Measurements from ENCODE around the gene EPB41L5.
"Not testable (repeated sequence)": the region's sequence is repeated elsewhere in the genome, so short reads cannot be mapped to it uniquely, and the experiment has no call there.

The EPB41L5 gene

GRCh38 chr2:120012771-120013596 is at the start of gene EPB41L5:
TSS of gene EPB41L5 (plus strand) at chr2:120013077. CDS start at chr2:120019085, 6,008 bp downstream.
- peak; percentile 78 for DNase-seq (ENCODE audit: low spot score)
- H3K27ac Mint-ChIP-seq = no peak within 1 kb of the TSS
- H3K4me1 Mint-ChIP-seq (ENCODE audit: low read depth) = peaks cover 8% of the 10 kb centered on the region
- peak within 1 kb of the TSS; percentile 77 for H3K4me3 Mint-ChIP-seq
- no peaks in the 10 kb centered on the region for H3K9me3 Mint-ChIP-seq
- peaks cover 17% of the 10 kb centered on the region for H3K27me3 Mint-ChIP-seq (ENCODE audit: low read depth)
- no peaks in the 10 kb centered on the region for H3K36me3 Mint-ChIP-seq (ENCODE audit: low read depth)

- no peak overlapping the region for H3K4me3 Mint-ChIP-seq
- no peaks in the 10 kb centered on the region for H3K4me1 Mint-ChIP-seq (ENCODE audit: low read depth)
- peaks cover 10% of the 10 kb centered on the region for H3K36me3 Mint-ChIP-seq (ENCODE audit: low read depth)
- no peak overlapping the region for H3K27ac Mint-ChIP-seq
- no peak for DNase-seq (ENCODE audit: low spot score)
- H3K27me3 Mint-ChIP-seq (ENCODE audit: low read depth) = no peaks in the 10 kb centered on the region
- no peaks in the 10 kb centered on the region for H3K9me3 Mint-ChIP-seq
Observed at GRCh38 chr2:119981896-119982295, 31.0 kb upstream of the EPB41L5 start.

- H3K4me1 Mint-ChIP-seq (ENCODE audit: low read depth) = no peaks in the 10 kb centered on the region
- no peaks in the 10 kb centered on the region for H3K27me3 Mint-ChIP-seq (ENCODE audit: low read depth)
- H3K4me3 Mint-ChIP-seq = no peak overlapping the region
- no peak for DNase-seq (ENCODE audit: low spot score)
- H3K27ac Mint-ChIP-seq = no peak overlapping the region
- no peaks in the 10 kb centered on the region for H3K9me3 Mint-ChIP-seq
- peaks cover 7% of the 10 kb centered on the region for H3K36me3 Mint-ChIP-seq (ENCODE audit: low read depth)
Observed at GRCh38 chr2:119982506-119982905, 30.4 kb upstream of the EPB41L5 start.

- Mint-ChIP-seq H3K36me3 (ENCODE audit: low read depth) (peaks cover 7% of the 10 kb centered on the region), H3K4me1 (ENCODE audit: low read depth) (no peaks in the 10 kb centered on the region), H3K4me3 (no peak overlapping the region), H3K27ac (no peak overlapping the region), H3K9me3 (no peaks in the 10 kb centered on the region), H3K27me3 (ENCODE audit: low read depth) (no peaks in the 10 kb centered on the region)
- no peak for DNase-seq (ENCODE audit: low spot score)
Observed at GRCh38 chr2:119983108-119983507, 29.8 kb upstream of the EPB41L5 start.

GRCh38 chr2:119996148-119996547 is 16.7 kb upstream of the EPB41L5 start:
- Mint-ChIP-seq H3K27ac (no peak overlapping the region), H3K9me3 (no peaks in the 10 kb centered on the region), H3K4me3 (no peak overlapping the region), H3K4me1 (ENCODE audit: low read depth) (peaks cover 1% of the 10 kb centered on the region), H3K36me3 (ENCODE audit: low read depth) (no peaks in the 10 kb centered on the region), H3K27me3 (ENCODE audit: low read depth) (peaks cover 4% of the 10 kb centered on the region)
- no peak for DNase-seq (ENCODE audit: low spot score)

- DNase-seq (ENCODE audit: low spot score); H3K9me3 Mint-ChIP-seq; H3K36me3 Mint-ChIP-seq (ENCODE audit: low read depth); H3K4me1 Mint-ChIP-seq (ENCODE audit: low read depth); H3K27me3 Mint-ChIP-seq (ENCODE audit: low read depth); H3K27ac Mint-ChIP-seq; H3K4me3 Mint-ChIP-seq: not testable (repeated sequence)
Observed at GRCh38 chr2:119996896-119997891, 15.7 kb upstream of the EPB41L5 start.

GRCh38 chr2:120001471-120001870 is 11.4 kb upstream of the EPB41L5 start:
- Mint-ChIP-seq H3K4me1 (ENCODE audit: low read depth) (peaks cover 4% of the 10 kb centered on the region), H3K4me3 (no peak overlapping the region), H3K36me3 (ENCODE audit: low read depth) (no peaks in the 10 kb centered on the region), H3K27ac (no peak overlapping the region), H3K9me3 (no peaks in the 10 kb centered on the region), H3K27me3 (ENCODE audit: low read depth) (peaks cover 6% of the 10 kb centered on the region)
- no peak for DNase-seq (ENCODE audit: low spot score)

GRCh38 chr2:120004254-120004653 is 8.6 kb upstream of the EPB41L5 start:
- H3K27ac Mint-ChIP-seq = no peak overlapping the region
- H3K4me1 Mint-ChIP-seq (ENCODE audit: low read depth) = peaks cover 8% of the 10 kb centered on the region
- H3K36me3 Mint-ChIP-seq (ENCODE audit: low read depth) = no peaks in the 10 kb centered on the region
- DNase-seq (ENCODE audit: low spot score) = no peak
- H3K4me3 Mint-ChIP-seq = no peak overlapping the region
- no peaks in the 10 kb centered on the region for H3K9me3 Mint-ChIP-seq
- H3K27me3 Mint-ChIP-seq (ENCODE audit: low read depth) = peaks cover 2% of the 10 kb centered on the region

- H3K4me3 Mint-ChIP-seq = no peak overlapping the region
- peaks cover 2% of the 10 kb centered on the region for H3K27me3 Mint-ChIP-seq (ENCODE audit: low read depth)
- H3K9me3 Mint-ChIP-seq = no peaks in the 10 kb centered on the region
- no peaks in the 10 kb centered on the region for H3K36me3 Mint-ChIP-seq (ENCODE audit: low read depth)
- no peak overlapping the region for H3K27ac Mint-ChIP-seq
- peaks cover 8% of the 10 kb centered on the region for H3K4me1 Mint-ChIP-seq (ENCODE audit: low read depth)
- no peak for DNase-seq (ENCODE audit: low spot score)
Observed at GRCh38 chr2:120005834-120006521, 6.9 kb upstream of the EPB41L5 start.

- H3K4me1 Mint-ChIP-seq (ENCODE audit: low read depth) = peaks cover 13% of the 10 kb centered on the region
- no peaks in the 10 kb centered on the region for H3K36me3 Mint-ChIP-seq (ENCODE audit: low read depth)
- no peaks in the 10 kb centered on the region for H3K9me3 Mint-ChIP-seq
- no peak overlapping the region for H3K4me3 Mint-ChIP-seq
- no peak for DNase-seq (ENCODE audit: low spot score)
- no peaks in the 10 kb centered on the region for H3K27me3 Mint-ChIP-seq (ENCODE audit: low read depth)
- no peak overlapping the region for H3K27ac Mint-ChIP-seq
Observed at GRCh38 chr2:120007851-120008250, 5.0 kb upstream of the EPB41L5 start.

GRCh38 chr2:120012363-120012762 is 514 bp upstream of the EPB41L5 start:
- no peaks in the 10 kb centered on the region for H3K36me3 Mint-ChIP-seq (ENCODE audit: low read depth)
- H3K27ac Mint-ChIP-seq = no peak overlapping the region
- no peaks in the 10 kb centered on the region for H3K9me3 Mint-ChIP-seq
- H3K27me3 Mint-ChIP-seq (ENCODE audit: low read depth) = peaks cover 17% of the 10 kb centered on the region
- no peak for DNase-seq (ENCODE audit: low spot score)
- peak overlapping the region; percentile 77 for H3K4me3 Mint-ChIP-seq
- H3K4me1 Mint-ChIP-seq (ENCODE audit: low read depth) = peaks cover 8% of the 10 kb centered on the region

- Mint-ChIP-seq H3K27ac (no peak overlapping the region), H3K4me3 (peak overlapping the region; percentile 68), H3K9me3 (no peaks in the 10 kb centered on the region), H3K4me1 (ENCODE audit: low read depth) (peaks cover 8% of the 10 kb centered on the region), H3K27me3 (ENCODE audit: low read depth) (peaks cover 17% of the 10 kb centered on the region), H3K36me3 (ENCODE audit: low read depth) (no peaks in the 10 kb centered on the region)
- no peak for DNase-seq (ENCODE audit: low spot score)
Observed at GRCh38 chr2:120013597-120014223, 833 bp downstream of the EPB41L5 start.

- no peak for DNase-seq (ENCODE audit: low spot score)
- Mint-ChIP-seq H3K27ac (no peak overlapping the region), H3K27me3 (ENCODE audit: low read depth) (peaks cover 21% of the 10 kb centered on the region)
Observed at GRCh38 chr2:120014226-120014980, 1.5 kb downstream of the EPB41L5 start.

More at GRCh38 chr2:120014226-120014980, 1.5 kb downstream of the EPB41L5 start:
- H3K4me3 Mint-ChIP-seq = peak overlapping the region; percentile 25
- H3K9me3 Mint-ChIP-seq = no peaks in the 10 kb centered on the region
- no peaks in the 10 kb centered on the region for H3K36me3 Mint-ChIP-seq (ENCODE audit: low read depth)
- H3K4me1 Mint-ChIP-seq (ENCODE audit: low read depth) = peaks cover 8% of the 10 kb centered on the region

Data from T-helper 2 cell treated with Interferon-gamma antibody and Interleukin-4, amounts not matched to agents 5 μg/mL and 100 μg/mL, for 36 hours (primary cell).